HT1080 (cell line): ENCODE data around the gene WDR11. TPM values are rescaled to one million over a fixed set of nuclear protein-coding genes. Genes with fewer than 3 reads are reported as not detected.

ENCODE experiments used
- DNase-seq: peaks from one replicate; pipeline ENCODE4 v3.0.0-alpha.2; 2015; ENCODE audit warnings: low read depth
- polyA plus RNA-seq, 2 experiments: library from polyadenylated mRNA; depleted of rRNA; stranded (reverse); fragments of >200 nt; gene quantifications; 2 replicates each; pipeline ENCODE4 v1.2.3, GENCODE V29; 2015
- total RNA-seq: library from RNA; depleted of rRNA; stranded (reverse); fragments of >200 nt; shearing (Covaris generic); gene quantifications from 2 replicates; pipeline ENCODE4 v1.2.3, GENCODE V29; 2014; rRNA removed

The WDR11 gene
- 25.6 and 33.6 TPM in 2 replicates for total RNA-seq
- 21.9 and 28.4 TPM in 2 replicates for polyA plus RNA-seq (2015; cell fraction: cytosol; rRNA removed)
- 88.4 and 94.2 TPM in 2 replicates for polyA plus RNA-seq (2015; cell fraction: nucleus; rRNA removed)

- DNase-seq, result peak; percentile 89
Observed at GRCh38 chr10:120850911-120851865, at the start of gene WDR11. Gene WDR11, plus strand, starts transcription at chr10:120851362. Its CDS starts 59 bp downstream, at chr10:120851421.

GRCh38 chr10:120802935-120803334 lies 48.2 kb upstream of the WDR11 start:
- no peak for DNase-seq

GRCh38 chr10:120803972-120804371 lies 47.2 kb upstream of the WDR11 start:
- DNase-seq, result no peak

GRCh38 chr10:120805014-120805812 lies 45.9 kb upstream of the WDR11 start:
- no peak for DNase-seq

- DNase-seq, result no peak
Observed at GRCh38 chr10:120806081-120806480, 45.1 kb upstream of the WDR11 start.

GRCh38 chr10:120810298-120810697 lies 40.9 kb upstream of the WDR11 start:
- DNase-seq, result no peak

- no peak for DNase-seq
Observed at GRCh38 chr10:120813085-120813484, 38.1 kb upstream of the WDR11 start.

- no peak for DNase-seq
Observed at GRCh38 chr10:120818301-120818700, 32.9 kb upstream of the WDR11 start.

- no peak for DNase-seq
Observed at GRCh38 chr10:120819366-120819765, 31.8 kb upstream of the WDR11 start.

GRCh38 chr10:120823266-120823665 lies 27.9 kb upstream of the WDR11 start:
- no peak for DNase-seq

GRCh38 chr10:120824881-120825309 lies 26.3 kb upstream of the WDR11 start:
- peak; percentile 21 for DNase-seq

- no peak for DNase-seq
Observed at GRCh38 chr10:120825878-120826769, 25.0 kb upstream of the WDR11 start.

GRCh38 chr10:120827251-120827875 lies 23.8 kb upstream of the WDR11 start:
- no peak for DNase-seq

GRCh38 chr10:120828763-120829319 lies 22.3 kb upstream of the WDR11 start:
- DNase-seq, result no peak

GRCh38 chr10:120832106-120832505 lies 19.1 kb upstream of the WDR11 start:
- no peak for DNase-seq

GRCh38 chr10:120833222-120833928 lies 17.8 kb upstream of the WDR11 start:
- DNase-seq, result peak; percentile 46

- DNase-seq, result no peak
Observed at GRCh38 chr10:120835603-120836002, 15.6 kb upstream of the WDR11 start.

- no peak for DNase-seq
Observed at GRCh38 chr10:120838941-120839340, 12.2 kb upstream of the WDR11 start.

- peak; percentile 86 for DNase-seq
Observed at GRCh38 chr10:120841522-120842189, 9.5 kb upstream of the WDR11 start.
